GM10248 (cell line): ENCODE measurements around the gene NWD2.
"Not testable (repeated sequence)": the region's sequence is repeated elsewhere in the genome, so short reads cannot be mapped to it uniquely, and the experiment has no call there.

Source experiments
- CTCF ChIA-PET: fragments of 300-600 bp; sonication (Branson Sonifier 250); formaldehyde crosslinking; extraction: SDS; loops from one replicate; lab custom pipeline; 2021; ENCODE audit warnings: antibody characterized with exemption; lab: Yijun Ruan, JAX
- POLR2A ChIA-PET: fragments of 350-650 bp; sonication (Branson Sonifier 250); formaldehyde crosslinking; extraction: SDS; loops from one replicate; lab custom pipeline; 2020; ENCODE audit warnings: antibody characterized with exemption; lab: Yijun Ruan, JAX
- DNase-seq: peaks from one replicate; pipeline ENCODE4 v3.0.0; 2012; ENCODE audit errors: extremely low spot score
- CTCF ChIP-seq: IDR thresholded peaks from 2 replicates; pipeline ENCODE4 v1.5.1; 2012; ENCODE audit warnings: mild to moderate bottlenecking, low read depth; ENCODE audit errors: extremely low read depth, missing control alignments, control extremely low read depth

Gene NWD2

GRCh38 chr4:37392521-37393255, 148.1 kb downstream of the NWD2 start:
- CTCF ChIA-PET, result interaction anchor here (0.7 kb wide), 1 partner anchor 992 kb away, joined by 3 read pairs; no protein-coding TSS in a partner anchor

GRCh38 chr4:37393321-37393720, 148.8 kb downstream of the NWD2 start:
- no peak for TF ChIP-seq CTCF
- CTCF ChIA-PET, result no interaction called here
- DNase-seq, result no peak
- POLR2A ChIA-PET, result no interaction called here

More at GRCh38 chr4:37392521-37393255, 148.1 kb downstream of the NWD2 start:
- no peak for DNase-seq
- POLR2A ChIA-PET, result no interaction called here
- no peak for TF ChIP-seq CTCF

- TF ChIP-seq CTCF, result no peak
- DNase-seq, result no peak
- POLR2A ChIA-PET, result no interaction called here
- CTCF ChIA-PET, result no interaction called here
Observed at GRCh38 chr4:37393889-37394288, 149.3 kb downstream of the NWD2 start.

GRCh38 chr4:37397505-37397904, 153.0 kb downstream of the NWD2 start:
- ChIA-PET POLR2A (interaction anchor here (0.6 kb wide), 1 partner anchor 454 kb away, joined by 3 read pairs; no protein-coding TSS in a partner anchor), CTCF (interaction anchor here (1.0 kb wide), 1 partner anchor 12 kb away, joined by 3 read pairs; no protein-coding TSS in a partner anchor)
- DNase-seq, result no peak
- TF ChIP-seq CTCF, result no peak

- TF ChIP-seq CTCF, result no peak
- peak; percentile 28 for DNase-seq
- CTCF ChIA-PET, result interaction anchor here (0.8 to 1.9 kb wide), 4 partner anchors 10 to 164 kb away, joined by 3 to 9 read pairs (median 4); no protein-coding TSS in a partner anchor
- POLR2A ChIA-PET, result no interaction called here
Observed at GRCh38 chr4:37400241-37400881, 155.8 kb downstream of the NWD2 start.

GRCh38 chr4:37407938-37408826, 163.6 kb downstream of the NWD2 start:
- DNase-seq, POLR2A ChIA-PET, CTCF ChIA-PET: not testable (repeated sequence)

- CTCF ChIA-PET, POLR2A ChIA-PET, DNase-seq: not testable (repeated sequence)
Observed at GRCh38 chr4:37413612-37414011, 169.1 kb downstream of the NWD2 start.
